DOHH2 (cell line): Measurements from ENCODE around the gene SLC25A31.

Experiments used
- CTCF ChIP-seq: fragments of 200-600 bp; sonication (generic); IDR thresholded peaks from one replicate; pipeline ENCODE4 v1.5.1; 2014; ENCODE audit warnings: antibody characterized with exemption, mild to moderate bottlenecking, low read depth, low read length; ENCODE audit not compliant: poor library complexity, severe bottlenecking
- EZH2phosphoT487 ChIP-seq: fragments of 200-600 bp; sonication (generic); IDR thresholded peaks from 2 replicates; pipeline ENCODE4 v1.6.1; 2017; ENCODE audit warnings: borderline replicate concordance, mild to moderate bottlenecking, antibody characterized with exemption, low read length, moderate library complexity, mixed read lengths

- TF ChIP-seq CTCF, result no peak
- TF ChIP-seq EZH2phosphoT487, result no peak
Observed at GRCh38 chr4:127778102-127778501, 47.9 kb downstream of the SLC25A31 start.
